Adipose tissue (tissue), 3 donors: ENCODE results near the gene SPTB. TPM values are rescaled to one million over a fixed set of nuclear protein-coding genes. Genes with fewer than 3 reads are reported as not detected.

Experiments used
- H3K27ac ChIP-seq: one replicate; pipeline ENCODE4 v1.5.1; 2013; ENCODE audit warnings: low read depth, low read length
- WGBS, 3 donors: extraction: QIAGEN DNeasy Blood & Tissue Kit; methylation state at CpG; one replicate each; pipeline ENCODE4 v1.1.7; 2013; 5-methylcytosine and 5-hydroxymethylcytosine counted together
- polyA plus RNA-seq, 3 donors: library from polyadenylated mRNA; stranded (reverse); fragments of 200-250 nt; gene quantifications; one replicate each; pipeline ENCODE4 v1.2.3, GENCODE V29; 2013
- donor health status: healthy with polysubstance abuse.
- donor health status: Bipolar disorder and iron deficiency.
- donor health status: healthy.

The SPTB gene
- polyA plus RNA-seq, 3 donors: 1.1 to 3.0 (median 2.5) TPM

- 95 to 97% (median 95%) methylated on average over 34 to 51 of the region's 51 CpGs for WGBS, 3 donors
- no peak overlapping the region for H3K27ac ChIP-seq
Observed at GRCh38 chr14:64748995-64749714, 130.6 kb downstream of the SPTB start.

- WGBS, 3 donors: 91 to 92% (median 91%) methylated on average over 6 of the region's 6 CpGs
- H3K27ac ChIP-seq: no peak overlapping the region
Observed at GRCh38 chr14:64748521-64748920, 131.2 kb downstream of the SPTB start.

GRCh38 chr14:64747327-64747726, 132.4 kb downstream of the SPTB start:
- WGBS, 3 donors: 79 to 85% (median 81%) methylated on average over 5 of the region's 5 CpGs
- no peak overlapping the region for H3K27ac ChIP-seq

- WGBS, 3 donors: 50 to 66% (median 54%) methylated on average over 12 of the region's 12 CpGs
- H3K27ac ChIP-seq: peak overlapping the region; percentile 59
Observed at GRCh38 chr14:64746298-64747250, 133.1 kb downstream of the SPTB start.

GRCh38 chr14:64745511-64746091, 134.1 kb downstream of the SPTB start:
- H3K27ac ChIP-seq: no peak overlapping the region
- 62 to 67% (median 65%) methylated on average over 8 of the region's 8 CpGs for WGBS, 3 donors

- no peak overlapping the region for H3K27ac ChIP-seq
- 95 to 97% (median 96%) methylated on average over 27 of the region's 27 CpGs for WGBS, 3 donors
Observed at GRCh38 chr14:64743061-64743460, 136.6 kb downstream of the SPTB start.

GRCh38 chr14:64741961-64742360, 137.7 kb downstream of the SPTB start:
- H3K27ac ChIP-seq: no peak overlapping the region
- 95 to 97% (median 96%) methylated on average over 15 of the region's 15 CpGs for WGBS, 3 donors

GRCh38 chr14:64741200-64741599, 138.5 kb downstream of the SPTB start:
- no peak overlapping the region for H3K27ac ChIP-seq
- WGBS, 3 donors: 95 to 96% (median 95%) methylated on average over 15 of the region's 15 CpGs

GRCh38 chr14:64738281-64738804, 141.4 kb downstream of the SPTB start:
- 78 to 83% (median 82%) methylated on average over 9 of the region's 9 CpGs for WGBS, 3 donors
- H3K27ac ChIP-seq: no peak overlapping the region

- H3K27ac ChIP-seq: no peak overlapping the region
Observed at GRCh38 chr14:64737391-64738280, 142.1 kb downstream of the SPTB start.

GRCh38 chr14:64736271-64737169, 143.2 kb downstream of the SPTB start:
- no peak overlapping the region for H3K27ac ChIP-seq
- 37 to 88% (median 80%) methylated on average over 28 of the region's 28 CpGs for WGBS, 3 donors

More at GRCh38 chr14:64737391-64738280, 142.1 kb downstream of the SPTB start:
- WGBS, 3 donors: 57 to 86% (median 81%) methylated on average over 15 to 17 of the region's 17 CpGs

- H3K27ac ChIP-seq: no peak overlapping the region
- WGBS, 3 donors: 66 to 71% (median 68%) methylated on average over 6 of the region's 6 CpGs
Observed at GRCh38 chr14:64734990-64735389, 144.7 kb downstream of the SPTB start.

- no peak overlapping the region for H3K27ac ChIP-seq
- 44 to 80% (median 73%) methylated on average over 1 of the region's 1 CpG for WGBS, 3 donors
Observed at GRCh38 chr14:64733899-64734298, 145.8 kb downstream of the SPTB start.

GRCh38 chr14:64733321-64733720, 146.4 kb downstream of the SPTB start:
- WGBS, 3 donors: 86 to 93% (median 91%) methylated on average over 11 of the region's 11 CpGs
- no peak overlapping the region for H3K27ac ChIP-seq

- H3K27ac ChIP-seq: no peak overlapping the region
- 88 to 97% (median 96%) methylated on average over 13 to 14 of the region's 14 CpGs for WGBS, 3 donors
Observed at GRCh38 chr14:64732536-64733120, 147.1 kb downstream of the SPTB start.

- 94 to 100% (median 98%) methylated on average over 4 of the region's 4 CpGs for WGBS, 3 donors
Observed at GRCh38 chr14:64732066-64732465, 147.6 kb downstream of the SPTB start.

More at GRCh38 chr14:64732066-64732465, 147.6 kb downstream of the SPTB start:
- H3K27ac ChIP-seq: no peak overlapping the region
